Activated naive CD8-positive, alpha-beta T cell treated with anti-CD3 and anti-CD28 coated beads, Interleukin-2, amount 10 ng/mL, durations not matched to agents 7 days and 5 days (primary cell): ENCODE measurements around the gene TRPM8. TPM values are rescaled to one million over a fixed set of nuclear protein-coding genes. Genes with fewer than 3 reads are reported as not detected.
A peak's percentile ranks its signal among the peaks of the same experiment; 100 is the strongest.

Experiments
- ATAC-seq: fragments of 150-1000 bp; cut with Tn5 transposase; one replicate; pipeline ENCODE4 v1.10.0; 2021; ENCODE audit warnings: low read depth, moderate library complexity
- POLR2A ChIA-PET: fragments of 350-600 bp; sonication (Branson Sonifier 250); formaldehyde crosslinking; loops from one replicate; lab custom pipeline; 2021; ENCODE audit warnings: antibody characterized with exemption; lab: Charles Lee
- DNase-seq: peaks from one replicate; pipeline ENCODE4 v3.0.0; 2021
- H3K27ac Mint-ChIP-seq: one replicate; pipeline ENCODE4 v1.8.0; 2022; ENCODE audit warnings: mild to moderate bottlenecking, mixed read lengths
- H3K27me3 Mint-ChIP-seq: one replicate; pipeline ENCODE4 v1.8.0; 2022; ENCODE audit warnings: mild to moderate bottlenecking, moderate library complexity, mixed read lengths
- H3K36me3 Mint-ChIP-seq: one replicate; pipeline ENCODE4 v1.8.0; 2021; ENCODE audit warnings: mild to moderate bottlenecking, mixed read lengths
- H3K4me1 Mint-ChIP-seq: one replicate; pipeline ENCODE4 v1.8.0; 2021; ENCODE audit warnings: mixed read lengths
- H3K4me3 Mint-ChIP-seq: one replicate; pipeline ENCODE4 v1.8.0; 2022; ENCODE audit warnings: mild to moderate bottlenecking, moderate library complexity, mixed read lengths
- H3K9me3 Mint-ChIP-seq: one replicate; pipeline ENCODE4 v1.8.0; 2021; ENCODE audit warnings: mixed read lengths
- total RNA-seq, 2 experiments: library from RNA; stranded (reverse); gene quantifications; one replicate each; pipeline ENCODE4 v1.2.3, GENCODE V29; 2021

Gene TRPM8
- total RNA-seq, 2 experiments from 2014 or later: not detected

DNA sequence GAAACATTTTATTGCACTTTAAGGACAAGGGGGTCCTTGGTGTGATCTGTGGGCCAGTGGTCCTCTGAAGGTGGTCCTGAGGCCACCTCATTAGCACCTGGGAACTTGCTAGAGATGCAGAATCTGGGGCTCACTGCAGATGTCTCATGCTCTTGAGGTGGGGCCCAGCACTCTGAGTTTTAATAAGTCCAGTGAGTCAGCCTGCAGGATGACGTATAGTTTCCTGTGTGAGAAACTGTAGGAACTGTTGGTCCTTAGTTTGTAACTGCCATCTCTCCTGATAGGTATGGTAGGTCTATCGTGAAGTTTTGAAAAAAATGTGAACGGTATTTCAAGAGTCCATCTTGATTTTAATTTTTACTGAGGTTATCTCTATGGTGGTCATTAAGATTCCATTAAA is 2.8 kb downstream of the TRPM8 start:
- DNase-seq: no peak
- no peaks in the 10 kb centered on the region for H3K9me3 Mint-ChIP-seq
- POLR2A ChIA-PET: no interaction called here
- no peak overlapping the region for H3K27ac Mint-ChIP-seq
- no peak for ATAC-seq
- peaks cover 39% of the 10 kb centered on the region for H3K27me3 Mint-ChIP-seq
- H3K4me1 Mint-ChIP-seq: peaks cover 5% of the 10 kb centered on the region
- H3K4me3 Mint-ChIP-seq: no peak overlapping the region
- H3K36me3 Mint-ChIP-seq: no peaks in the 10 kb centered on the region

GRCh38 chr2:233922471-233922870 is 5.3 kb downstream of the TRPM8 start:
- POLR2A ChIA-PET: no interaction called here
- no peak for ATAC-seq
- peaks cover 28% of the 10 kb centered on the region for H3K27me3 Mint-ChIP-seq
- H3K36me3 Mint-ChIP-seq: no peaks in the 10 kb centered on the region
- H3K4me1 Mint-ChIP-seq: peaks cover 5% of the 10 kb centered on the region
- DNase-seq: no peak
- H3K27ac Mint-ChIP-seq: no peak overlapping the region
- no peak overlapping the region for H3K4me3 Mint-ChIP-seq
- H3K9me3 Mint-ChIP-seq: no peaks in the 10 kb centered on the region

DNA sequence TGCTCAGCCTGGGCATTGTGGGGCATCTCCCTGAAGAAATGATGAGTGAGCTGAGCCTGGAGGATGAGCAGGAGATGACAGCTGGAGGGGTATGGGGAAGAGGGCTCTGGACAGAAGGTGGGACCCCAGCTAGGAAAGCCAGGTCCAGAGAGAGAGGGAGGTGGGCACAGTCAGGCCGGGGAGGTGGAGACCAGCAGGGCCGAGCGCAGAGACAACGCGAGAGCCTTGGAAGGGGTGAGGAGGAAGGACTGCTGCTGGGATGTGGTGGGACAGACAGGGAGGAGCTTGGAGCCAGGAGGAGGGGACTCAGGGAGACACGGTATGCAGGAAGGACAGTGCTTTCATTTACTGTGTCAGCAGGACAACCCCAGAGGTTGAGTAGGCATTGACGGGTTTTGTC is 8.2 kb downstream of the TRPM8 start:
- peaks cover 20% of the 10 kb centered on the region for H3K27me3 Mint-ChIP-seq
- POLR2A ChIA-PET: no interaction called here
- ATAC-seq: no peak
- H3K9me3 Mint-ChIP-seq: no peaks in the 10 kb centered on the region
- no peak overlapping the region for H3K4me3 Mint-ChIP-seq
- no peak for DNase-seq
- no peak overlapping the region for H3K27ac Mint-ChIP-seq
- peaks cover 4% of the 10 kb centered on the region for H3K4me1 Mint-ChIP-seq
- no peaks in the 10 kb centered on the region for H3K36me3 Mint-ChIP-seq

DNA sequence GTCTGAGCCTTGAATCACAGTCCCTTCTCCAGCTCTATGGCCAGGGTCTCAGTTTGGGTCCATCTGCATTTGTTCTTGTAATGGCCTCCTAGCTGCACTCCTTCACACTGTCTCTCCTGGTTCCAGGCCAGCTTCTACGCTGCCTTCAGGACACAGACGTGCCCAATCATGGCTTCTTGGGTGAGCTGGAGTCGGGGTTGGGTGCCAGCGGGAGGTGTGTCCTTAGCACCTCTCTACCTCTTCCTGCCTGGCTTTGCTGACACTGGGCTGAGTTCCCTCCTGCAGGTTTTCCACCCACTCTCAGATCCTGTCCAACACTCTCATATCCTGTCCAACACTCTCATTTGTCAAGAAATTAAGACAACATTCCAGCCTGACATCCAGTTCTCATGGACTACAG is 9.6 kb downstream of the TRPM8 start:
- H3K36me3 Mint-ChIP-seq: no peaks in the 10 kb centered on the region
- DNase-seq (no peak), ATAC-seq (no peak)
- H3K4me1 Mint-ChIP-seq: peaks cover 3% of the 10 kb centered on the region
- no peak overlapping the region for H3K27ac Mint-ChIP-seq
- peaks cover 24% of the 10 kb centered on the region for H3K27me3 Mint-ChIP-seq
- H3K4me3 Mint-ChIP-seq: no peak overlapping the region
- POLR2A ChIA-PET: no interaction called here
- no peaks in the 10 kb centered on the region for H3K9me3 Mint-ChIP-seq

GRCh38 chr2:233928594-233929351 is 11.6 kb downstream of the TRPM8 start:
- DNase-seq (no peak), ATAC-seq (no peak)
- Mint-ChIP-seq H3K36me3 (no peaks in the 10 kb centered on the region), H3K27me3 (peaks cover 28% of the 10 kb centered on the region), H3K4me3 (no peak overlapping the region), H3K9me3 (no peaks in the 10 kb centered on the region), H3K27ac (no peak overlapping the region), H3K4me1 (peaks cover 3% of the 10 kb centered on the region)
- POLR2A ChIA-PET: no interaction called here

DNA sequence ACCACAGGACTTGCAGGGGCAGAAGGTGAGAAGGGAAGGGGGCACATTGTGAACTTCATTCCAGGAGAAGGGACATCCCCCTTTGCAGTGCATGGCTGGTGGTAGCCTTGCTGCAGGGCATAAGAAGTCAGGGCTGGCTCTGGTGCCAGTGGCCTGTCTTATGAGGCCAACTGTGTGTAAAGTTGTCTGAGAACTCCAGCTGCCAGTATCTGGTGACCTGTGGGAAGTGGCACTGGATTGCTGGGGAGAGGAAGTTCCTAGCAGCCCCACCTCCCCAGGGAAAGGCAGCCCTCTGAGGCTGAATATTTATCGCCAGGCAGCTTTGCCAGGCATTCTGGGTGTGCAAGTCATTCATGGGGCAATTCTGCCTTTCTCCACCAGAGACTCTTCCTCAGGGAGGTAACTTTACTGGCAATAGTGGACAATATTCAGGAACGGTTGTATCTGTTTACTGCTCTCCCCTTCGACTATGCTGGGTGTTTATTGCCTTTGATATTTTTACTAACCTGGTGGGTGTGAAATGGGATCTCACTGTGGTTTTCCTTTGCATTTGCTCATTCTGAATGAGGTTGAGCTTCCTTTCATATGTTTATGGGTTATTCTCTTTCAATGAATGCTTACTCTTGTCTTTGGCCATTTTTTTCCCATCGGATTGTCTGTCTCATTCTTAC is 12.3 kb downstream of the TRPM8 start:
- H3K4me3 Mint-ChIP-seq: no peak overlapping the region
- POLR2A ChIA-PET: no interaction called here
- H3K9me3 Mint-ChIP-seq: no peaks in the 10 kb centered on the region
- peaks cover 3% of the 10 kb centered on the region for H3K4me1 Mint-ChIP-seq
- no peak overlapping the region for H3K27ac Mint-ChIP-seq
- no peak for ATAC-seq
- peaks cover 25% of the 10 kb centered on the region for H3K27me3 Mint-ChIP-seq
- H3K36me3 Mint-ChIP-seq: no peaks in the 10 kb centered on the region
- DNase-seq: no peak

DNA sequence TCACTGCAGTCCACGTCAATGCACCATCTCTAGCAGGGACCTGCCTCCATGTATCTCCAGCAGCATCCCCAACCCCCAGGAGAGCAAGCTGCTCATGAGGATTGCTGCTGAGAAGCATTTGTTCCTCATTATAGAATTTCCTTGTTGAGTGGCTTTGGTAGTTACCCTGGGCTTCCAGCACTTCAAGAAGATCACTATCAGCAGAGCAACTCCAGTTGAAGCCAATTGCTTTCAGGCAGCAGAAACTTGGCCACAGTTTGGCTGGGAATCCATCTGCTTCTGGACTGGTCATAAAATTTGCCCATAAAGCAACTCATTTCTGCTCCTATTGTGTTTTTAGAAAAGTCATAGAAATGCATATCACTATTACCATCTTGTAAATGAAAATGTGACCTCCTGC is 17.4 kb downstream of the TRPM8 start:
- DNase-seq (no peak), ATAC-seq (no peak)
- H3K4me3 Mint-ChIP-seq: no peak overlapping the region
- no peaks in the 10 kb centered on the region for H3K36me3 Mint-ChIP-seq
- POLR2A ChIA-PET: no interaction called here
- no peak overlapping the region for H3K27ac Mint-ChIP-seq
- H3K9me3 Mint-ChIP-seq: no peaks in the 10 kb centered on the region
- H3K4me1 Mint-ChIP-seq: no peaks in the 10 kb centered on the region
- H3K27me3 Mint-ChIP-seq: peaks cover 46% of the 10 kb centered on the region

- Mint-ChIP-seq H3K9me3 (no peaks in the 10 kb centered on the region), H3K27ac (no peak overlapping the region), H3K4me3 (no peak overlapping the region), H3K36me3 (no peaks in the 10 kb centered on the region), H3K4me1 (no peaks in the 10 kb centered on the region), H3K27me3 (peaks cover 49% of the 10 kb centered on the region)
- ATAC-seq: no peak
- POLR2A ChIA-PET: no interaction called here
- no peak for DNase-seq
Observed at GRCh38 chr2:233935426-233935825, 18.3 kb downstream of the TRPM8 start.

DNA sequence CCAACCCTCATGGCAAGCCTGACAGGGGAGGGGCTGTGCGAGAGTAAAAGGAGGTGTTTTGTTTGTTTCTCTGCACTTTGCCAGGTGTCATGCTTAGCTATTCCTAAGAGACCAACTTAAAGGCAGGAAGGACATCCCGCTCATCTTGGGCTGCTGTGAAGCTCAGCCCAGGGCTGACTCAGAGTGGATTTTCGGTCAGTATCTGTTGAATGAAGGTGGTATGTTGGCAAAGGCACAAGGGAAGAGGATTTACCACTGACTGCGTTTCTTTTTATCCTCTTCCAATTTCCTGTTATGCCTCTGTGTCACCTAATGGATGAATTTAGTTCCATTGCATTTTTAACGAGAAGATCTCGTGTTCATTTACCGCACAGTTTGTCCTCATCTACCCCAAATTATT is 18.9 kb downstream of the TRPM8 start:
- no peaks in the 10 kb centered on the region for H3K9me3 Mint-ChIP-seq
- H3K4me3 Mint-ChIP-seq: no peak overlapping the region
- DNase-seq (no peak), ATAC-seq (no peak)
- peaks cover 53% of the 10 kb centered on the region for H3K27me3 Mint-ChIP-seq
- H3K4me1 Mint-ChIP-seq: no peaks in the 10 kb centered on the region
- H3K27ac Mint-ChIP-seq: no peak overlapping the region
- no peaks in the 10 kb centered on the region for H3K36me3 Mint-ChIP-seq
- POLR2A ChIA-PET: no interaction called here

DNA sequence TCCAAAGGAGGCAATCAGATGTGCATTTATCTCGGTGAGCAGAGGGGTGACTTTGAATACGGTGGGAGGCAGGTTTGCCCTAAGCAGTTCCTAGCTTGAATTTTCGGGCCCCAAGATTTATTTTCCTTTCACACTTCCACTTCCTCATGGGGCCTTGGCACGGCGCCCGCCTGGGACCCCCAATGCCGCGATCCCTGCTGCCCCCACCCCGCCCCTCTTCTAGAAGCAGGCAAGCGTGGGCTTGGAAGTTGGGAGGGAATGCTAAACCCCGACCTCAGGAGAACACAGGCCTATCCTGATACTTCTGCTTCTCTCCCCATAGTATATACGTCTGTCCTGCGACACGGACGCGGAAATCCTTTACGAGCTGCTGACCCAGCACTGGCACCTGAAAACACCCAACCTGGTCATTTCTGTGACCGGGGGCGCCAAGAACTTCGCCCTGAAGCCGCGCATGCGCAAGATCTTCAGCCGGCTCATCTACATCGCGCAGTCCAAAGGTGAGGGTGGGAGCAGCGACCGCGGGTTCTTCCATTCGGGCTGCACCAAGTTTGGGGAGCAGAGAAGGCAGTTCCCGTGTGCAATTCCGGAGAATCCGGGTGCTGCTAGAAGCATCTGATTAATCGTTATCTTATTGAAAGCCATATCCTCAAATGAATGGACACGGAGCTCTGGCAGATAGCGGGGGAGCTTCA is 21.6 kb downstream of the TRPM8 start:
- DNase-seq: no peak
- Mint-ChIP-seq H3K36me3 (no peaks in the 10 kb centered on the region), H3K4me3 (peak overlapping the region; percentile 6), H3K27me3 (peaks cover 53% of the 10 kb centered on the region), H3K9me3 (no peaks in the 10 kb centered on the region), H3K27ac (no peak overlapping the region), H3K4me1 (no peaks in the 10 kb centered on the region)
- ATAC-seq: no peak
- POLR2A ChIA-PET: no interaction called here

DNA sequence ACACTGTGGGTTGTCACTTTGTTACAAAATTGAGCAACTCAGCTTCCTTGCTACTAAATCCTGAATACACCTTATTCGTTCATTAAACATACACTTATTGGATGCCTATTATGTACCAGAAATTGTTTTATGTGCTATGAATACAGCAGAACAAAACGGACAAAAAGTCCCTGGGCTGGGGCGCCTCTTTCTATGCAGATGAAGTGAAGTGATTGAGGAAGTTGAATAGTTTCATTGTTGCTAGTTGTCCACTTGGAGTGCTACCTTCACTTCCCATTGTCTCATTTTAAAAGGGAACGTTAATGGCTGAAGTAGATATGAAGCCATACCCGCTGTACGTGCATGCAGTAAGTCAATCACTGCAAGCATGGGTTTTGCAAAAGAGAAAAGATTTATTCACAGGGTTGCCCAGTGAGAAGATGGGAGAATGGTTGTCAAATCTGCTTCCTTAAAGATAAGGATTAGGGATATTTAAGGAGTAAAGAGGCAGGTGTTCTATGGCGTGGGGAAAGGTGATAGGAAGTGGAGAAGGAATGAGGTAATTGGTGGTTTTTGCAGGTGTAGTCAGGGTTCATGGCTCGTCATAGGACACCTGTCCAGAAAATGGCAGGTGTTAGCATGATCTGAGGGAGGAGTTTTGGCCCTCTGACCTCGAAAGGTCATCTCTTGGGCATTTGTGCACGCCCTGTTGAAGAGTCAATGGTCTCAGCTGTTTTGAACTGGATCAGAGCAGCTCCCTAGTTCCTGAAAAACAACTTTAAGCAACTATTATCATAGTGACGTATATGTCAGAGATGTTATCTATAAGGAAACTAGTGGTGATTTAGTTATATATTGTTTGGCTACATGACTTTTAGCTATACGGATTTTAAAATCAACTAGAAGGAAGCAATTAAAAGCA is 23.5 kb downstream of the TRPM8 start:
- Mint-ChIP-seq H3K4me1 (no peaks in the 10 kb centered on the region), H3K9me3 (peaks cover 2% of the 10 kb centered on the region), H3K4me3 (no peak overlapping the region), H3K27me3 (peaks cover 52% of the 10 kb centered on the region), H3K27ac (no peak overlapping the region), H3K36me3 (no peaks in the 10 kb centered on the region)
- DNase-seq: no peak
- ATAC-seq: no peak
- POLR2A ChIA-PET: interaction anchor here (0.6 kb wide), 1 partner anchor 218 kb away, joined by 3 read pairs; no protein-coding TSS in a partner anchor

- no peaks in the 10 kb centered on the region for H3K36me3 Mint-ChIP-seq
- DNase-seq: no peak
- H3K9me3 Mint-ChIP-seq: peaks cover 5% of the 10 kb centered on the region
- H3K4me3 Mint-ChIP-seq: no peak overlapping the region
- H3K27me3 Mint-ChIP-seq: peaks cover 48% of the 10 kb centered on the region
- POLR2A ChIA-PET: no interaction called here
- H3K4me1 Mint-ChIP-seq: no peaks in the 10 kb centered on the region
- no peak overlapping the region for H3K27ac Mint-ChIP-seq
- no peak for ATAC-seq
Observed at GRCh38 chr2:233942731-233943130, 25.6 kb downstream of the TRPM8 start.

GRCh38 chr2:233944269-233944668 is 27.1 kb downstream of the TRPM8 start:
- Mint-ChIP-seq H3K27ac (no peak overlapping the region), H3K36me3 (no peaks in the 10 kb centered on the region), H3K4me3 (no peak overlapping the region), H3K4me1 (peaks cover 1% of the 10 kb centered on the region), H3K9me3 (peaks cover 5% of the 10 kb centered on the region), H3K27me3 (peaks cover 39% of the 10 kb centered on the region)
- ATAC-seq (no peak), DNase-seq (no peak)
- POLR2A ChIA-PET: no interaction called here
